KOPT-K1 (cell line): ENCODE measurements around the gene TRIM27.
"Not testable (repeated sequence)": the region's sequence is repeated elsewhere in the genome, so short reads cannot be mapped to it uniquely, and the experiment has no call there.

ENCODE experiments used
- H3K27ac ChIP-seq: fragments of 200-600 bp; sonication (generic); 2 replicates; pipeline ENCODE4 v1.5.1; 2016; ENCODE audit warnings: antibody characterized with exemption, mild to moderate bottlenecking, low read depth, low read length; ENCODE audit not compliant: poor library complexity, severe bottlenecking
- H3K36me3 ChIP-seq: fragments of 200-600 bp; sonication (generic); 2 replicates; pipeline ENCODE4 v1.5.1; 2017; ENCODE audit warnings: antibody characterized with exemption, mild to moderate bottlenecking, low read length, moderate library complexity; ENCODE audit not compliant: insufficient read depth
- H3K9me3 ChIP-seq: fragments of 200-600 bp; sonication (generic); 2 replicates; pipeline ENCODE4 v1.5.1; 2017; ENCODE audit warnings: antibody characterized with exemption, low read length, mild to moderate bottlenecking; ENCODE audit not compliant: insufficient read depth, poor library complexity, severe bottlenecking

The TRIM27 gene

DNA sequence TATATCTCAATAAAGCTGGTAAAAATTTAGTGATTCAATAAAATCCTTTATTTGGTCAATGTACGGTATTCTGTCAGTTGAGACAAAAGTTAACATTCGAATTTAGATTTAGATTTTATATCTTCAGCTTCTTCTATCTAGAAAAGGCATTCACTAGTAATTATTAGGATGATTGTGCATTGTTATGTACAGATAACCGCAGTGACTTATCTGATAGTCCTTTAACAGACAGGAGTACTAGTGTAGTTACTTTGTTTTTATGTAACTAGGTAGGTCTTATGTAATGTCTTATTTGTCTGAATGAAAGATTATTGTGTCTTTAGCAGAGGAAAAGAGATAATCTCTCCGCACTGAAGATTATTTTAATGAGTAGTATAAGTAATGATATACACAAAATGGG, 31.3 kb downstream of the TRIM27 start:
- Histone ChIP-seq H3K27ac (no peak overlapping the region), H3K9me3 (no peaks in the 10 kb centered on the region), H3K36me3 (no peaks in the 10 kb centered on the region)

GRCh38 chr6:28887796-28888496, 35.8 kb downstream of the TRIM27 start:
- Histone ChIP-seq H3K36me3 (no peaks in the 10 kb centered on the region), H3K27ac (no peak overlapping the region), H3K9me3 (peaks cover 18% of the 10 kb centered on the region)

DNA sequence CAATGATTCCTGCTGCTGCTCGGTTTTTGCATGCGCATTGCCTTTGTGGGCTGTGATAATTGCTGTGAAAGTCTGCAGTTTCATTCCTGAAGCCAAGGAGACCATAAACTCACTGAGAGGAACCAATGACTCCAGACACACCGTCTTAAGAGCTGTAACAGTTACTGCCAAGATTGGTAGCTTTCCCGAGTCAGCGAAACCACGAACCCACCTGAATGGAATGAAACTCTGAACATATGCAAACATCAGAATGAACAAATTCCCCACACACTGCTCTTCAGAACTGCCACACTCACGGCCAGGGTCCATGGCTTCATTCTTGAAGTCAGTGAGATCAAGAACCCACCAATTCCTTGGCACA, 37.7 kb downstream of the TRIM27 start:
- Histone ChIP-seq H3K27ac (no peak overlapping the region), H3K9me3 (peaks cover 18% of the 10 kb centered on the region), H3K36me3 (no peaks in the 10 kb centered on the region)

DNA sequence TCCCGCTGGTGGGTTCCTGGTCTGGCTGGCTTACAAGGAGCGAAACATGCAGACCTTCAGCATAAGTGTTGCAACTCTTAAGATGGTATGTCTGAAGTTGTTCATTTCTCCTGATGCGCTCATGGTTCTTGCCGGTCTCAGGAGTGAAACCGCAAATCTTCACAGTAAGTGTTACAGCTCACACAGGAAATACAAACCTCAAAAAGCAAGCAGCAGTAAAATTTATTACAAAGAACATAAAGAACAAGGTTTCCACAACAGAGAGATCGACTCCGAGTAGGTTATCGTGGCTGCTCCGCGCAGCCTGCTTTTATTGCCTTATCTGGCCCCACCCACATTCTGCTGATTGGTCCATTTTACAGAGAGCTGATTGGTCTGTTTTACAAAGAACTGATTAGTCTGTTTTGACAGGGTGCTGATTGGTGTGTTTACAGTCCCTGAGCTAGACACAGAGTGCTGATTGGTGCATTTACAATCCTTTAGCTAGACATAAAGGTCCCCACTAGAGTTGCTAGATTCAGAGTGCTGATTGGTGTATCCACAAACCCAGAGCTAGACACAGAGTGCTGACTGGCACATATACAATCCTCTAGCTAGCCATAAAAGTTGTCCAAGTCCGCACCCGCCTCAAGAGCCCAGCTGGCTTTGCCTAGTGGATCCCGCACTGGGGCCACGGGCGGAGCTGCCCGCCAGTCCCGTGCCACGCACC, 39.2 kb downstream of the TRIM27 start:
- H3K27ac ChIP-seq = peak overlapping the region; percentile 11
- H3K9me3 ChIP-seq = peaks cover 18% of the 10 kb centered on the region
- H3K36me3 ChIP-seq = no peaks in the 10 kb centered on the region

GRCh38 chr6:28880894-28881780, 42.6 kb downstream of the TRIM27 start:
- Histone ChIP-seq H3K27ac (no peak overlapping the region), H3K36me3 (no peaks in the 10 kb centered on the region), H3K9me3 (peaks cover 16% of the 10 kb centered on the region)

- H3K9me3 ChIP-seq = peaks cover 10% of the 10 kb centered on the region
- no peaks in the 10 kb centered on the region for H3K36me3 ChIP-seq
- no peak overlapping the region for H3K27ac ChIP-seq
These were observed 43.3 kb downstream of the TRIM27 start for GRCh38 chr6:28880519-28880893.

GRCh38 chr6:28876710-28877109, 47.1 kb downstream of the TRIM27 start:
- Histone ChIP-seq H3K9me3 (peaks cover 4% of the 10 kb centered on the region), H3K36me3 (no peaks in the 10 kb centered on the region), H3K27ac (peak overlapping the region; percentile 25)

DNA sequence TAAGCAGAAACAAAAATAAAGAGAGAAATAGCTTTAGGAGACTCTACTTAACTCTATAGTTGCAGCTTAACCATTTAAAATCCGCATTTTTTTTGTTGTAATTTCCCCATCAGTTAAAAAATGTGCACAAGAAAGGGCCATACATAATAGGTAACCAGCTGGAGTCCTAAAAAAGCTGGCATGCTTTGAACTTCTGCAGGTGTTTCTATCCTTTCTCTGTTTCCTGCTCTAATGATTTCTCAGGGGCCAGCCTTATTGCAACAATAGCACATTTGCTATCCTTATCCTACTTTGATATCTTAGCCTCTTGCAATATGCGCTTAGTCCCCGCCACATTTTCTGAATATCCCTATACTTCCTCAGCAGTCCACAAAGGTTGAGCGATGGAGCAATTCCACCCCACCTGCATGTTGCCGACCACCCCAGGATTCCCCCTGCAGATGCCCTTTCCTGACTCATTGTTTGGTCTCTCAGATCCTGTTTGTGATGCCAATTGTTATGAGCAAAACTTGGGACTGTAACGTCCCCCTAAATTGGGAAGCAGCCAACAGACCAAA, 48.5 kb downstream of the TRIM27 start:
- H3K36me3 ChIP-seq = no peaks in the 10 kb centered on the region
- no peak overlapping the region for H3K27ac ChIP-seq
- peaks cover 9% of the 10 kb centered on the region for H3K9me3 ChIP-seq

GRCh38 chr6:28872157-28872817, 51.5 kb downstream of the TRIM27 start:
- H3K27ac ChIP-seq, H3K9me3 ChIP-seq: not testable (repeated sequence)

DNA sequence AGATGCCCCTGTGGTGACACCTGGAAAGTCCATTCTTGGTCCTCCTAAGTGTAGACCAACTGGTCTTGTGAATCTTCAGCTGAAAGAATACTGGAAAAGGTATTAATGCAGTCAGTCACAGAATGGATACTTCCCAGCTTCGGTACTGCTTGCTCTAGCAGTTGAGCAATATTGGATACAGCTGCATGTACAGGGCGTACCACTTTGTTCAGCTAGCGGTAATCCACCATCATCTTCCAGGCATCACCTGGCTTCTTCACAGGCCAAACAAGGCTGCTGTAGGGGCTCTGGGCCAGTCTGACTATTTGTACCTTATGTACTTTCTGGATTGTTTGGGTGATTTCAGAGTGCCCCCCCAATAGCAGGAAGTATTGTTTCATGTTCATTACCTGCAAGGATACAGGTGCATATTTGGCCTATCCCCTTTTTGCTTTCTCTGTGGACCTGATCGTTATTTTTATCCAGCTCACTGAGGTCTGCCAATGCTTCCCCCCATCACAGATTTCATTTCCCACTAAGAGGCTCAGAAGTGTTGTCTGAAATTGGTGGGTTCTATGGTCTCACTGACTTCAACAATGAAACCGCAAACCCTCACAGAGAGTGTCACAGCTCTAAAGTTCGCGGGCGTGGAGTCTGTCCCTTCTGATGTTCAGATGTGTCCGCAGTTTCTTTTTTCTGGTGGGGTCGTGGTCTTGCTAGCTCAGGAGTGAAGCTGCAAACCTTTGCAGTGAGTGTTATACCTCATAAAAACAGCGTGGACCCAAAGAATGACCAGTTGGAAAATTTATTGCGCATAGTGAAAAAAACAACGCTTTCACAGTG, 52.2 kb downstream of the TRIM27 start:
- H3K9me3 ChIP-seq = peaks cover 9% of the 10 kb centered on the region
- no peaks in the 10 kb centered on the region for H3K36me3 ChIP-seq
- H3K27ac ChIP-seq = no peak overlapping the region

More at GRCh38 chr6:28872157-28872817, 51.5 kb downstream of the TRIM27 start:
- H3K36me3 ChIP-seq = not testable (repeated sequence)

GRCh38 chr6:28868873-28869272, 54.9 kb downstream of the TRIM27 start:
- Histone ChIP-seq H3K36me3 (no peaks in the 10 kb centered on the region), H3K9me3 (peaks cover 9% of the 10 kb centered on the region), H3K27ac (peak overlapping the region; percentile 94)

GRCh38 chr6:28867086-28867409, 56.7 kb downstream of the TRIM27 start:
- peak overlapping the region; percentile 94 for H3K27ac ChIP-seq
- no peaks in the 10 kb centered on the region for H3K36me3 ChIP-seq
- H3K9me3 ChIP-seq = peaks cover 9% of the 10 kb centered on the region

GRCh38 chr6:28866205-28867085, 57.3 kb downstream of the TRIM27 start:
- peak overlapping the region; percentile 94 for H3K27ac ChIP-seq
- H3K9me3 ChIP-seq, H3K36me3 ChIP-seq: not testable (repeated sequence)
